Aorta (tissue), 5 donors: ENCODE results near the gene CDH23. TPM values are rescaled to one million over a fixed set of nuclear protein-coding genes. Genes with fewer than 3 reads are reported as not detected.

Source experiments
- ATAC-seq: fragments of 200-7000 bp; cut with Tn5 transposase; one replicate; pipeline ENCODE4 v1.9.1; 2022; ENCODE audit warnings: moderate library complexity; ENCODE audit not compliant: low FRiP score
- DNase-seq, 2 donors: peaks; one replicate each; pipeline ENCODE4 v3.0.0-alpha.2; 2020
- H3K27ac ChIP-seq, 2 donors: one replicate each; pipeline ENCODE4 v1.5.1; 2013; ENCODE audit warnings: low read length in 2 of 2, mild to moderate bottlenecking in 2 of 2, moderate library complexity in 2 of 2, control low read depth in 1 of 2, inconsistent platforms in 1 of 2, low read depth in 1 of 2
- H3K27me3 ChIP-seq, 2 donors: one replicate each; pipeline ENCODE4 v1.6.1; 2013; ENCODE audit warnings: control low read depth in 1 of 2, low read length in 1 of 2, mild to moderate bottlenecking in 1 of 2, moderate library complexity in 1 of 2; ENCODE audit not compliant: insufficient read depth in 2 of 2, control insufficient read depth in 1 of 2
- H3K36me3 ChIP-seq, 2 donors: one replicate each; pipeline ENCODE4 v1.6.1; 2013; ENCODE audit warnings: control low read depth in 1 of 2, low read length in 1 of 2, mild to moderate bottlenecking in 1 of 2; ENCODE audit not compliant: insufficient read depth in 2 of 2, control insufficient read depth in 1 of 2
- H3K4me1 ChIP-seq, 2 donors: one replicate each; pipeline ENCODE4 v1.6.1; 2013; ENCODE audit warnings: low read length in 2 of 2, control low read depth in 1 of 2, mild to moderate bottlenecking in 1 of 2, moderate library complexity in 1 of 2; ENCODE audit not compliant: insufficient read depth in 2 of 2, control insufficient read depth in 1 of 2
- H3K4me3 ChIP-seq, 2 donors: one replicate each; pipeline ENCODE4 v1.5.1; 2013; ENCODE audit warnings: low read length in 2 of 2, control low read depth in 1 of 2, mild to moderate bottlenecking in 1 of 2
- H3K9me3 ChIP-seq: one replicate; pipeline ENCODE4 v1.6.1; 2013; ENCODE audit warnings: mild to moderate bottlenecking, low read length; ENCODE audit not compliant: control insufficient read depth
- WGBS, 2 donors: extraction: QIAGEN DNeasy Blood & Tissue Kit; methylation state at CpG; one replicate each; pipeline ENCODE4 v1.1.7; 2013; 5-methylcytosine and 5-hydroxymethylcytosine counted together
- intact Hi-C, 2 donors: fragments of 100-400 bp; cut with DNase I; formaldehyde crosslinking; loops; one replicate each; pipeline versions ENCODE4 v1.14.2 to v1.15.0; 2022
- polyA plus RNA-seq, 2 donors: library from polyadenylated mRNA; stranded (reverse); fragments of 200-250 nt; gene quantifications; one replicate each; pipeline ENCODE4 v1.2.3, GENCODE V29; 2013
- total RNA-seq, 2 donors: library from RNA; stranded (reverse); fragmentation: NEBNext Ultra II Directional; extraction: Animal tissue kit (Norgen Biotek cat#: 25700); gene quantifications; one replicate each; pipeline ENCODE4 v1.2.1, GENCODE V29; 2021
- donor health status: healthy with polysubstance abuse.
- donor health status: Bipolar disorder and iron deficiency.
- donor health status: DM: no; HTN: no; CAD: no.
- donor health status: DM: no; HTN: no; CAD: no.
- donor health status: DM: yes; HTN: yes; CAD: no.

The CDH23 gene
- total and polyA plus RNA-seq, 4 donors: 0.50 to 16.6 (median 7.3) TPM

DNA sequence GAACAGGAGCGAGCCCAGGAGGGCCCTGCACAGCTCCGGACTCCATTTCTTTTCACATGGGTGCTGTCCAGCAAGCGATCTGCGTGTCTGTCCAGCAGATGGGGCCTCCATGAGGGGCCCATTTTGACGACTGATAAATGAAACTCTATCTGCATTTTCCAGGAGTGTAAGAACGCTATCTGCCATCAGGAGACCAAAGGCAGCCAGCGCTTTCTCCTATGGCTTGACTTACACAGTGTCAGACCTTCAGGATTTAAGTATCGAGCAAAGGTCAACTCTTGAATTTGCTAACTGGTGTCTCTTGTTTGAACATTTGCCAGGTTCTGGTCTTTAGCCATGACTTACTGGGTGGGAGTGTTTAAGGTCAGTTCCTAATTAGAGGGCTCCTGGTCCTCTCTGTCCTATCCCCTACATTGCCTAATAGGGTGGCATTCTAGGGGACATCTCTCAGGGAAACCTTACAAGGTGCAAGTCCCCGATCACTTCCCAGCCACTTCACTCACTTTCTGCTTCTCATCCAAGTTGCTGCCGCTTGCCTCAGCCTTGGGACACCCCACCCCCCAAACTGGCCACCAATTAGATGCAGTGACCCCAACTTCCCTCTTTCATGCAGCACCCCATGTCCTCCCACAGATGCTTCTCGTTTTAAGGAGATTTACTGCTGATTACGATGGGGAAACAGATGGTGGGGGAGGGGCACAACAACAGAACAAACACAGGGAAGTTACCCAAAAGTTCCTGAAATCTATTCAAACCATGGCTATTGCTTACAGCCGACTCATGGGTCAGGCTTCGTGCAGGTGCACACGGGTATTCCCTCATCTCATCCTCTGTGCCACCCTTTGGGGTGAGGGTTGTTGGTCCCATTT is 356.6 kb downstream of the CDH23 start:
- intact Hi-C loops: no loop called here

DNA sequence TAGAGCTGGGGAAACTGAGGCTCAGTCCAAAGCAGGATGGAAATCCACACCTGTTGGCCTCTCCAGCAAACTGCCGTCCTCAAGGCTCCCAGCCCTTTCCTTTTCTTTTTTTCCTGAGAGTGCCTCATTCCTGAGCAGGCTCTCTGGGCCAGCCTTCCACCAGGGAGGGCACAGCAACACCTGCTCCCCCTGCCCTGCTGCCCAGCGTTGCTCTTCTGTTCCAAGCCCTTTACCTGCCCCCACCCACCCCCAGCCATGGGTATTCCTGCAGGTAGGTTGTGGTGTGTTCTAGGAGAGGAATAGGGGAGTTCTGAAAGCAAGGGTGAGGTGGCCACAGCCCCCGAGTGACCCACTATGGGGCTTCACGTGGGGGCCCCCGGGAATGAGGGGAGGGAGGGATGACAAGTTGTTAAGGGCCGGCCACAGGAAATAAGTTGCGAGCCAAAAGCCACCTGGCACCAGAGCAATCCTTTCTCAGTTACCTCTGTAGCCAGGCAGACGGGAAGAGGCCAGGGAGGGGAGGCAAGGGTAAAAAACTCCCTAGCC is 357.3 kb downstream of the CDH23 start:
- ATAC-seq: no peak
- no peak overlapping the region for H3K4me3 ChIP-seq
- H3K27me3 ChIP-seq: no peaks in the 10 kb centered on the region
- DNase-seq: no peak
- H3K36me3 ChIP-seq: peaks cover 3 to 13% of the 10 kb centered on the region in 2 donors
- no peaks in the 10 kb centered on the region for H3K9me3 ChIP-seq
- no peaks in the 10 kb centered on the region for H3K4me1 ChIP-seq
- H3K27ac ChIP-seq: no peak overlapping the region
- intact Hi-C loops: no loop called here
- WGBS, 2 donors: 69% methylated on average over 8 of the region's 8 CpGs

More for the DNA sequence above, 356.6 kb downstream of the CDH23 start:
- ATAC-seq: peak; percentile 17
- Histone ChIP-seq H3K27ac (no peak overlapping the region), H3K36me3 (peaks cover 3 to 13% of the 10 kb centered on the region in 2 donors), H3K4me3 (no peak overlapping the region), H3K4me1 (no peaks in the 10 kb centered on the region), H3K9me3 (no peaks in the 10 kb centered on the region), H3K27me3 (no peaks in the 10 kb centered on the region)
- peak in 1 of 2 donors; percentile 86 for DNase-seq
- WGBS, 2 donors: 82 to 85% methylated on average over 15 of the region's 15 CpGs

DNA sequence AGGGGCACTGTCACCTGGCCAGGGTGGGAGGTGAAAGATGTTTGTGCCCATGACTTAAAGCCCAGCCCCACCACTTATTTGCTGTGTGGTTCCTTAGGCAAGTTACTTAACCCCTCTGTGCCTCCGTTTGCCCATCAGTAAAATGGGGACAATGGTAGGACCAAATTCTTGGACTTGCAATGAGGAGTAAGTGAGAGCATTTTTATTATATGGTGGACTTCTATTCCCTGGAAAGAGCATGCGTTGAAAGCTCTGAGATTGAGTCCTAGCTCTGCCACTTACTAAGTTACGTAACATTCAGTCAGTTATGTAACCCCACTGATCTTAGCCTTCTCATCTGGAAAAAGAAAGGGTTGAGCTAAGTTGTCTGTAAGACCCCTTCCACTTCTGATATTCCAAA is 357.8 kb downstream of the CDH23 start:
- ATAC-seq: no peak
- Histone ChIP-seq H3K4me1 (no peaks in the 10 kb centered on the region), H3K27me3 (no peaks in the 10 kb centered on the region), H3K27ac (no peak overlapping the region), H3K4me3 (no peak overlapping the region), H3K9me3 (no peaks in the 10 kb centered on the region), H3K36me3 (peaks cover 3 to 13% of the 10 kb centered on the region in 2 donors)
- DNase-seq: no peak
- 94 to 95% methylated on average over 3 of the region's 3 CpGs for WGBS, 2 donors
- intact Hi-C loops: no loop called here

DNA sequence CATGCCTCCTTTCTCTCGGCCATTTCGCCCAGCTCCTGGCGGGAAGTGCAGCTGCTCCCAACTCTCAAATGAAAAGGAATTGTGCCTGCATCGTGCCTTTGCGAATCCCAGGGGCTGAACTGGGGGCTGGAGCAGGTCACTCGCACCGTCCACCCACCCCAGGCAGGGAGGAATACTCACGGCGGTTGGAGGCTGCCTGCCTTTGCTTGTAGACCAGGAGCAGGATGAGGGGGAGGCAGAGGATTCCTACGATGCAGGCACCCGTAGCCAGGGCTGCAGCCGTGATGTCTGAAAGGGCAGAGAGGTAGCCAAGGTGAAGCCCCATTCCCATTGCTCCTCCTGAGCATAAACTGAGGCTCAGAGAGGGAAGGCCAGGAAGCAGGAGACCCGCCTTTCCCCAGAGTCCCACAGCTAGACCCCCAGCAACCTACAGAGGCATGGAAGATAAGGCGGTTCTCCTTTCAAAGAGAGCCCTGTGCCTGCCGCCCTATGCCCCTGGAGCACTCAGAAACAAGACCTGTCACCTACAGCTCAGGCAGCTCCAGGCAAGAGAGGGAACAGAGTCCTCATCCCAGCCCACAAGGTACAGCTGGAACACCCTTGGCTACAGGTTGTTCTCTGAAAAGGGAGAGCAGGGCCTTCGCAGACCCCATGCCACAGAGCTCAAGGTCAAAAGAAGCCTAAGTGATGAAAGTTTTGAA is 358.6 kb downstream of the CDH23 start:
- H3K4me3 ChIP-seq: no peak overlapping the region
- no peaks in the 10 kb centered on the region for H3K9me3 ChIP-seq
- DNase-seq: no peak
- 91% methylated on average over 16 of the region's 16 CpGs for WGBS, 2 donors
- no peaks in the 10 kb centered on the region for H3K27me3 ChIP-seq
- H3K27ac ChIP-seq: no peak overlapping the region
- H3K36me3 ChIP-seq: peaks cover 3 to 12% of the 10 kb centered on the region in 2 donors
- H3K4me1 ChIP-seq: no peaks in the 10 kb centered on the region
- ATAC-seq: no peak
- intact Hi-C loops: no loop called here

DNA sequence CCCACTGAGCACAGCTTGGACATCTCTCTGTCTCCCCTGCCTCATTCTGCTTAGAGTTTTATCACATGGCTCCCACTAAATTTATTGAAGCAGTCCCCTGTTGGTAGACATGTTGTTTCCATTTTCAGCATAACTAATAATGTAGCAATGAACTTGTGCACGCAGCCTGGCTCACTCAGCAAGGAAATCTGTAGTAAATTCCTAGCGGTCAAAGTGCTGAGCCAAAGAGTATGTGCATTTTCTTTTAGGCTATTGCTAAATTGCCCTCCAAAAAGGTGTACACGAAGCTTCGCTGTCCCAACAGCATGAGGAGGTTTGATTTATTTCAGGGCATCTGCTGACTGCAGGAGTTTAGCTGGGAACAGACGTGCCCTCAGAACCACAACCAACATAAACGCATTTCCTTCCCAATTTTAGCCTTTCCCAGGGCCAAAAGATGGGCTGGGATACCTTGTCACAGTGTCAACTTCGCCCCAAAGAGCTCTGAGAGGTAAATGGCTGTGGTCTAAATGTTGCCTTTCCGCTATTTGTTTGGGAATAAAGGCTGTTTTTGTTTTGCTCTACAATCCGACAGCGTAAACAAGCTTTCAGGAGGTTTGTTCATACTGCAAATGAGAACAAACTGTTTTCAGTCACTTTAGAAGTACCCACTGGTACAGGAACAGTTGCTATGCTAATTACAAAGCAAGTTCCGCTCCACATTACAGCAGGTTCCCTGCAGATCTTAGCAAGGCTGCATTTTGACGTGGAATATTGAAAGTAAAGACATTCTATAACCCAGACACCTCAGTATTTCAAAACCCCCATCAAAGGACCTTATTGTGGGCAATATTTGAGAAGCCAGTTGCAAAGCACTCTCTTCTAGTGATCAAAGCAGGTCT is 359.8 kb downstream of the CDH23 start:
- DNase-seq (no peak), ATAC-seq (no peak)
- Histone ChIP-seq H3K4me1 (no peaks in the 10 kb centered on the region), H3K9me3 (no peaks in the 10 kb centered on the region), H3K4me3 (no peak overlapping the region), H3K27ac (no peak overlapping the region), H3K36me3 (peaks cover 3 to 11% of the 10 kb centered on the region in 2 donors), H3K27me3 (no peaks in the 10 kb centered on the region)
- 89% methylated on average over 12 of the region's 12 CpGs for WGBS, 2 donors
- intact Hi-C loops: no loop called here

DNA sequence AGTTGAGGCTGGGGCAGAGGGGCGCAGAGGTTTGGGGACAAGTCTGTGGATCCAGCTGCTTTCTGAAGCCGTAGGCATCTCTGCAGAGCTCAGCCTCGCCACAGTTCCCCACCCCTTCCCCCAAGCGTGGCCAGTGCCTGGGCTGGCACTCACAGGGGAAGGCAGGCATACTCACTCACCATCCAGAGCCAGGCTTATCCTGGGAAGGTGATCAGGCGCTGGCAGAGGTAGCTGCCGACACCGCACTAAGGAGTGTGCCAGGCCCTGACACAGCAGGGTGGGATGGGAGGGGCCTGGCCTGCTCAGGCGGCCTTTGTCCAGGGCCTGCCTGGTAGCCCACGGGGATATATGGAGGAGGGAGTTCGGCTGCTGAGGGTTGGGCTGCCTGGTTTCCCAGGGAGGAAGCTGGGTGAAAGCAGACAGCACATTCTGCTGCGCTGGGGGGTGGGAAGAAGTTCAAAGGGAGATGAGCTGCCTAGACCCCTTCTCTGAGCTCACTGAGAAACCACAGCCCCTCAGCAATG is 360.7 kb downstream of the CDH23 start:
- no peak for DNase-seq
- H3K9me3 ChIP-seq: no peaks in the 10 kb centered on the region
- H3K4me3 ChIP-seq: no peak overlapping the region
- no peaks in the 10 kb centered on the region for H3K27me3 ChIP-seq
- H3K4me1 ChIP-seq: no peaks in the 10 kb centered on the region
- WGBS, 2 donors: 63 to 69% methylated on average over 11 of the region's 11 CpGs
- H3K27ac ChIP-seq: no peak overlapping the region
- no peak for ATAC-seq
- intact Hi-C loops: no loop called here
- peaks cover 3 to 8% of the 10 kb centered on the region in 2 donors for H3K36me3 ChIP-seq

DNA sequence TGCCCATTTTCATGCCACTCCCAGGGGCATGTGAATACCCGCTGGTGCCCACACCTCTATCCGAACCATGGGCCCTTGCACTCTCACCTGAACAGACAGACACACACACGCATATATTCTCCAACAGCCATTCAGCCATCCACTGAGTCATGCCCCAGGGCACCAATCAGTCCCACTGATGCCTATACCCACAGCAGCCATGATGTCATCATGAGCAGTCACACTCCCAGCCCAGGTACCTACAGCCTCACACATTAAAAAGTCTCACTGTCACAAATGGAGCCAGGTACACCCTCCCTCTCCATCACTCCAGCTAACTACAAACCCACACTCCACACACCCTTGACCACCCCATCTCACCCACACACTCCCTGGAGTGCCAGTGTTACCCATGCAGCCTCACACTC is 364.4 kb downstream of the CDH23 start:
- Histone ChIP-seq H3K9me3 (no peaks in the 10 kb centered on the region), H3K27me3 (no peaks in the 10 kb centered on the region), H3K36me3 (peaks cover 0 to 5% of the 10 kb centered on the region in 2 donors), H3K27ac (no peak overlapping the region), H3K4me3 (no peak overlapping the region), H3K4me1 (no peaks in the 10 kb centered on the region)
- intact Hi-C loops: no loop called here
- WGBS, 2 donors: 94 to 96% methylated on average over 3 of the region's 3 CpGs
- DNase-seq (no peak), ATAC-seq (no peak)

DNA sequence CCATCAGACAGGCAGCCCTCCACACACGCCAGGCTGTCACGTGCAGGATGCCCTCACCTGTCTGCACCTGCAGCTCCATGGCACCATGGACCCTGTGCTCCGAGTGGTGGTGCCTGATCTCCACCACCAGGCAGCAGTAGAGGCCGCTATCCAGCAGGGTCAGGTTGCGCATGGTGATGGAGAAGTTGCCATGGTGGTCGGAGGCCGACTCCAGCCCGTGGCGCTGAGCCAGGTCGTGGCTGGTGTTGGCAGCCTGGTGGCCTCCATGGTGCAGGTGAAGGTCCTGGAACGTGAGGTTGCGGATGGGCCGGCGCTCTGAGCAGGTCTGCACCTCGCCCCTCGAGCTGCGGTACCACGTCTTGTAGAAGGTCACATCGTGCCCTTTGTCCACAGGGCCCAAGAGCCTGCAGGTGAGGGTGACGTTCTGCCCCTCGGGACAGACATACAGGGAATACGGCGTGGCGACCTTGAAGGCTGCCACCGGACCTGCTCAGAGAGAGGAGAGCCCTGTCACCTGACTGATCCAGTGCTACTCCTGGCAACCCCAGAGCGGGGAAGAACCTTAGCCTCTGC is 364.9 kb downstream of the CDH23 start:
- Histone ChIP-seq H3K4me1 (peaks cover 0 to 2% of the 10 kb centered on the region in 2 donors), H3K36me3 (peaks cover 0 to 5% of the 10 kb centered on the region in 2 donors), H3K27me3 (no peaks in the 10 kb centered on the region), H3K27ac (no peak overlapping the region), H3K4me3 (no peak overlapping the region), H3K9me3 (no peaks in the 10 kb centered on the region)
- ATAC-seq: no peak
- DNase-seq: no peak
- intact Hi-C loops: no loop called here
- WGBS, 2 donors: 92 to 95% methylated on average over 26 of the region's 26 CpGs
